GM19395 (cell line): ENCODE results near the gene DYNAP.
A peak's percentile ranks its signal among the peaks of the same experiment; 100 is the strongest.

Experiments used
- ATAC-seq: cut with Tn5 transposase; IDR thresholded peaks from one replicate; pipeline ENCODE4 v1.9.1; 2021; ENCODE audit warnings: mild to moderate bottlenecking, moderate library complexity; ENCODE audit not compliant: unreplicated experiment

DYNAP gene, protein sequence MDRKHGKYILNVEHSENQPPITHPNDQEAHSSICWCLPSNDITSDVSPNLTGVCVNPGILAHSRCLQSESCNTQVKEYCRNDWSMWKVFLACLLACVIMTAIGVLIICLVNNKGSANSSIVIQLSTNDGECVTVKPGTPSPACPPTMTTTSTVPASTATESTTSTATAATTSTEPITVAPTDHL

DNA sequence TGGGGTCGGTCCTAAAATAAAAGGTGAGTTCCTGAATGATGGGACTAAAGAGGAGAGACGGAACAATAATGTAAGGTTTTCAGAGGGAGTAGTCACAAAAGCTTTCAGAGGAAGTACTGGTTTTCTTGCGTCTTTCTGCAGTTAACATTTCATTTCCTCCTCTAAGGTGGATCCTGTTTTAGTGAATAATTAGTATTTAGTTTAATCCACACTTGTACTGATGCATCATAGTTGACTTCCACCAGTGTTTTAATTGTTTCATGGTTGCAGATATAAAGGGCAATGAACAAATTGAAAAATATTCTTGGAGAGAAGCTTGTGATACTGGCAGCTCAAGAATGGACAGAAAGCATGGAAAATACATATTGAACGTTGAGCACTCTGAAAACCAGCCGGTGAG lies at the start of gene DYNAP:
Gene DYNAP (plus strand): TSS at position 301 of the 400 bp plus-strand sequence. CDS start 38 bp downstream, at position 339.
- ATAC-seq, result no peak

DNA sequence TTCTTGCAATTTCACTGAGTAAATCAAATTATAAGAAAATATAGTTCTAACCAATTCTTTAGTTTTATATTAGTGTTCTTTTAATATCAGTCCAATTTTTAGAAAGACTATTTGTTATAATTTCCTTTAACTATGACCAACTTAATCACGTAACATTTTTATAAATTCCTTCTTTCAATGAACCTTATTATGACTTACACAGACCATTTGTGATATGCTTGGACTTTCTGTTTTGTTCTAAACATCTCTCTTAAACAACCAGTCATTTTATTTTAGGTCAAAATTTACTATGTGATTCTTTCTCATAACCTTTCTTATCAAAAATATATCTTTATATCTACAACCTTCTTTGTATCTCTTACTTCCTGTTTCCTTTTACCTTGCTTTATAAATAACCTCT lies 39.5 kb upstream of the DYNAP start:
- no peak for ATAC-seq

DNA sequence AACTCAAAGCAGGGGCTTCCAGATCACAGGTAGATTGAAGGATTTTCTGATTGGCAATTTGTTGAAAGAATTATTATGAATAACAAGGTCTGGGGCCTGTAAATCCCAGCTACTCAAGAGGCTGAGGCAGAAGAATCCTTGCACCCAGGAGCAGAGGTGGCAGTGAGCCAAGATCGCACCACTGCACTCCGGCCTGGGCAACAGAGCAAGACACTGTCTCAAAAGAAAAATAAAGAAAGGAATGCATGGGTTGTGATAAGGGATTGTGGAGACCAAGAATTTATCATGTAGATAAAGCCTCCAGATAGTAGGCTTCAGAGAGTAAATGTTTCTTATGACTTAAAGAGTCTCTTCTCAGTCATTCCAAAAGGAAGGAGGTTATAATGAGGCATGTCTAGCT lies 35.8 kb upstream of the DYNAP start:
- ATAC-seq, result no peak

DNA sequence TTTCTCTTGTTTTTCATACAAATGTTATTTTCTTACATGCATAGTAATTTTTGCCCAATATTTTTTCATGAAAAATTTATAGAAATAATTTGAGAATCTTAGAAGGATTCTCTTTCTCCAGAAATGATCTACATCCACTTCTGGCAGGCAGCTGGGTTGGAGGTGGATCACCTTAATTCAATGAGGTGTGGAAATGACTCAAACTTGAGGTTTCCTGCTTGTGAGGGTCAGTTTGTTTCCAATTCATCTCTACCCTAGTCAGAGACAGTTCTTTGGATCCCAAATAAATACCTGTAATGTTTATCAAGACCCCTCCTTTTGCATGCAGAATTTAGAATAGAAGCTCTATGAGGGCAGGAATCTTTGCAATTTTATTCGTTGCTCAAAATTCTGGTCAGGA lies 35.0 kb upstream of the DYNAP start:
- no peak for ATAC-seq

DNA sequence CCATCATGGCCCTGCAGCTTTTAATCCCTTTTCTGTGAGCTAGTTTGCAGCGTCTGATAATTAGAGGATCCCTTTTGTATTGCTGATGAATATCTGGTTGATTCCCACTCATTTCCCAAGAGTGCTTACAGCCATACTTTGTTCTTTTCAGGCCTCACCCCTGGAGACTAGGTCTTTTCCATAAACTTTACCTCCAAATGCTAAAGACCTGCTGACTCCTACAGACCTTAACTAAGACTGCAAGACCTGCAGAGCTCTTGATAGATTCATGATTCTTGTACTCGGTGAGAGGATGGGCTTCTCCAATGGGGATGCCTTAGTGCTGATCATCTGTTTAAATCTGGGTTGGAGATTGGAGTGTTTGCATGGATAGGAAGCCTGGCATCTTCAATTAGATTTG lies 33.1 kb upstream of the DYNAP start:
- ATAC-seq, result no peak

DNA sequence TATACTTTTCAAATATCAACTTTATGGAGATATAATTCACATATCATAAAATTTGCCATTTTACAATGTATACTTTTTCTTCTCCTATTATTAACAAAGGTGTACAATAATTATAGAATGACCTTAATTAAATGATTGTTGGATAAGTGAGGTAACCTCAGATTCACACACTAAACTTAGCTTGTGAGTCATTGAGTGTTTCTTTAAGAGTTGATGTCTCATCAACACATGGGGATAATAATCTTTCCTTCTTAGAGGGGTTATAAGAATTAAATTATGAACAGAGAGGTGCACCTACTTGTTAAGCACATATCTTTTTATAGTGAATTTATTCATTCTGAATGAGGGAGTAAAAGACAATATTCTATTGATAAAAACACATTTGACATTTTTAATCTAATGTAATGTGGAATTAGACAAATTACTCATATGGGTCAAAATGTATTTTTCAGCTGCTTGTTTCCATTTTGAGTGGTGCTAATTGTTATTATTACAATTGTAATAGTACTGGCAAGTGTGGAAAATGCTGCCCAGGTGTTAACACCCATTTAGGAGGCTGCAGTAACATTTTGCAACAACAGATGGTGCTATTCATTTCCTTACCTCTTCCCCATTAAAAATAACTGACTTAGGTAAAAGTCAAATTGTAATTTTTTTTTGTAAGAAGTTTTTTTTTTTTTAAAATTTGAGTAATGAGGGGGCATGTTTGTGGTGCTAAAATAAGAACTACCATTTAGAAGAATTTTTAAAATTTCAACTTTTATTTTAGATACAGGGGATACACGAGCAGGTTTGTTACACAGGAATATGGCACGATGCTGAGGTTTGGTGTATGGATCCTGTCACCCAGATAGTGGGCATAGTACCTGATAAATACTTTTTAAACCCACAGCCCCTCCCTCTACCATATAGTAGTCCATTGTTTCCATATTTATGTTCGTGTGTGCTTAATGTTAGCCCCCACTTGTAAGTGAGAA lies 32.1 kb upstream of the DYNAP start:
- no peak for ATAC-seq

DNA sequence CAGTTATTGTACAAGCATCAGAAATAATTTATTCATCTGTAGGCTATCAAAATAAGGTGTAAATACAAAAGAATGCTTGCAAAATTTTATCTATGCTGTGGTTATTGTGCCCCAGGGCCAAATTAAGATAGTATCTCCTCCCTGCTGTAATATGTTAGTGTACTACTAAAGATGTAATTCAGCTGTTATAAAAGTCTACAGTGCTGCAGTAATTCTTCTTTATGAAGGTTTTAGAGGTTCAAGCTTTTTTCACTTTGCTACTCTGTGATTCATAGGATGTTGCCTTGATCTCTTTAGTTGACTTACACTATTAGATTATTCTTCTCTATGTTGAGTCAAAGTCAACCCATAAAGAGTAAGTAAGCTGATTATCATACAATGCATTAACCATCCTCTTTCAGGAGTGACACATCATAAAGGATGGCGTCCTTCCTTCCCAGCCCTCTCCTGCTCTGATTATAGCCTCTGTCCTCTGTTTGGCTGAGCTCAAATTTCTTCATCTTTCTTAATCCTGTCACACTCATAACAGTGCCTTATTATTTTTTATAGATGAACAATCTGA lies 29.3 kb upstream of the DYNAP start:
- no peak for ATAC-seq

DNA sequence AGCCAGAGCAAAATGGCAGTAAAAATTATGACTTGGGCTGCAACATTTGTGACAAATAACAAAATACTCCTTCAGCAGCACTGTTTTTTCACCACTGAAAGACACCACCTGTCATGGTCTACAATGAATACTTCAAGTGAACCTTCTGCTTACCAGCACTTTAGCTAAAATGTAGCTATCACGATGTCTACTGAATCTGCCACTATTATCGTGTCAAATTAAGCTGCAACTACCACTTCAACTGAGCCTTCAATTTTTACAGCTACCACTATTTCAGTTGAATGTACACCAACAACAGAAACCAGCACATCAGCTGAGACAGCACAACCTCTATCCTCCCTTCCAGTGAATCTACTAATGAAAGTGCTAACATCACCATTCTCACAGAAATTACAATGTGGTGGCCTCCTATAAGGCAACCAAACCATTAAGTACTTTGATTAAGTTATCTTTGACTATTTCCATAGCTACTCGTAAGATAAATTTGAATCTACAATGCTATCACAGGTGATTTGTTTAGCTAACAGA lies 10.8 kb upstream of the DYNAP start:
- no peak for ATAC-seq

DNA sequence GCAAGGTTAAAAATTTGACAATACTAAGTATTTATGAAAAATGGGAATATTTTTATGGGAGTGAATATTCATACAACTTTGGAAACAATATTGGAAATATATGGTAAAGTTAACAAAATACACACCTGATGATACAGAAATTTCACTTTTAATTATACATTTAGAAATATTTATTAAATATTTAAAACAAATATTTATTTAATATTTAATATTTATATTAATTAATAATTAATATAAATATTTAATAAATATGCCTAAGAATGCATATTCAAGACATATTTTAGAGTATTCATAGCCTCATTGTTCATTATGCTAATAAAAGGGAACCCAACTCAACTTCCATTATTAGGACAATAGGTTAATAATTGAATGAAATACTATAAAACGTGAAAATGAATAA lies 7.0 kb upstream of the DYNAP start:
- ATAC-seq, result no peak

DNA sequence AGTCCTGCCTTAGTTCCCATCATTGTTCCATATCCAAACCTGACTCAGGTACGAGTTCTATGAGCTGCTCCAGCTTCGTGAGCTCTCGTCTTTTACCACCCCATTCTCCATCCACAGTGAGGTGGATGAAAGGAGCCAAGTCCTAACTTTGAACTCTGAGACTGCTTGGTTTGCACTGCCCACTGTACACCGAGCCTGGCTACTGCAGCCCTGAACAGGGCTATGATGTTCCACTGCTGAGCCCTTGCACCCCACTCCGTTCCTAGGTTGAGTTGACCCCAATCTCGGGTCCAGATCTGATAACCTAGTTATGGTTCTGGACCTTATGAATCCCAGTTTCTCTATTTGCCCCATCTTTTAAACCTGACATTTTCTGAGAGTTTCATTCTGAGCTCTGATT lies 5.3 kb upstream of the DYNAP start:
- ATAC-seq, result no peak

DNA sequence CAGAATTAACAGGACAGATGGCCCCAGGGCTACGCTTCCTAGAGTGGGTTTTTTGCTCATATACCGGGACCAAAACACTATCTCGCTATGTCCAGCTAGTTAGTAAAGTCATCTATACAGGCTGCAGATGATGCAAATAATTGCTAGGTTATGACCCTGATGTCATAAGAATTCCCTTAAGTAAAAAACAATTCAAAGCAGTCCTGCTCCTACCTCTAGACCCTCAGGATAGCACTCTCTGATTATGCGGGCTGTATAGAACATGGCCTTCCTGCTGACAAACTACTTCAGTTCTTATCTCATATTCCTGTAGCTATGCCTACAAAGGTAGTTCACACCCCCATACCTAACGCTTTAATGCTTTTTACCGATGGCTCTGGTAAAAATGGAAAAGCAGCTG lies 13.2 kb downstream of the DYNAP start:
- ATAC-seq, result no peak

DNA sequence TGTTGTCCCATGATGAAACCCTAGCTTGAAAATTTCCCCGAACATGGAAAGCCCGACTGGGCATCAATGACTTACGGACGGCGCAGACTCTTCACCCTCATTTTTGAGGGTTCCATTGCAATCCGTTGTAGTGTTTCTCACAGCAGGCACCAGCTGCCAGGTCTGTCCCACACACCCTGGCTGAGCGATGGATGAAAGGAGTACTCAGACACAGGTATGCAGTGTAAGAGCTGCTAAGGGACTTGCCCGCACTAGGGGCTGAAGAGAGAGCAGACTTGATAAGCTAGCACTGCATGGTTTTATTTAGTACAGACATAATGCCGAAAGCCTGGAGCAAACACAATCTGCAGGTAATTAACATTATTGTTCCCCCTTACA lies 15.8 kb downstream of the DYNAP start:
- ATAC-seq, result no peak

DNA sequence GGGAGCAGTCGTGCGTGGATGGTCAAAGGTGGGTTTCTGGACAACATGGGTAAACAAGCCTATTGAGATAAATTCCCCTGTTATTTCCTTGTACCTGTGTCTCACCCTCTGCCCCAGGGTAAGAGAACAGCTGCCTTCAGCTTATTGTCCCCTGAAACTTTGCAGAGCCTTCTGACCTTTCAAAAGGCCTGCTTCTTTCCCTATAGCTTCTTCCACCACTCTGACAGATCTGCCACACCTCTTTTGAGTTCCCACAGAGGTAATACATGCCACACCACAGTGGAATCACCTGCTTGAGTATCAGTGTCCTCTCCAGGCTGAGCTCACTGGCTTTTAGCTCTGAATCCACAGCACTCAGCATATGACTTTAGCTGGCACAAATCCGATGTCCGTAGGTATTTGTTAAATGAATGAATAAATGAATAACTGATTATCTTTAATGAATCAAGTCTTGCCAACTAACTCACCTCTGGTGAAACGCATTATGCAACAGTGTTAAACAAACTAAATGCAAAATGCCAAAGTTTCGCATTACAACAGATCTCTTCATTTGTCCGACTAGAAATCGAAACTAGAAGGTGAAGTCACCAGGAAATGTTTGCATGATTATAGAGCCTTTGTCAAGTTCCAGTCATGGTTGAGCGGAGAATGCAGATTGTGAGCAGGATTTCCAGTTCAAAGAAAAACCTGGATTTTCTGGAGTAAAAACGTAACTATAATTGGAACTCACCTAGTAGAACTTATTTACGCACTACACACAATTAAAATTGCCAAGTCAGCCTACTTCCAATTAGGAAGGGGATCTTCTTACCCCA lies 16.4 kb downstream of the DYNAP start:
- ATAC-seq, result no peak

DNA sequence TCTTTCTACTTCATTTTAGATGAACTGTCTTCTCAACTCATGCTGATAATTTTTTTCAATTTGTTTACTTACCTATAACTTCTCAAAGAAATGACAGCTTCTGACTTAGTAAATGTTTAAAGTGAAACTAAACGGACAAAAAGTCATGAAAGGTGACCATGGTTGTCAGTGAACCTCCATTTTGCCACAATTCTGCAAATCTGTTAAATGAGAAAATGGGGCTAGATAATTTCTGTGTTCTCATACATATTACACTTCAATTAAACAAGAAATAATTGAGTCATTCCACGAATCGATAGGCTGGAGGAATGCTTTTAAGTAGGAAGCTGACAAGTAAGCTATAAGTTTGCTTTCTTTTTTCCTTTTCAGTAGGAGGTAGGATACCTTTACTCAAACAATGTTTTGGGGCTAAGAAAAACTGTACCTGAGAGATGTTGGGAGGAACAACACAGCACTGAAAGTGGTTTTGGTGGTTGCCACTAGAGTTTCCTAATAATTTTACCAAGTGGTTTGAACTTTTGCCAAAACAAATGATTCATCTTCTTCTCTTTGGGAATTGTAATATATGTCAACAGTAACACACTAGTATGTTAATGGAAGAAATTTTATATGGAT lies 17.1 kb downstream of the DYNAP start:
- ATAC-seq, result no peak

DNA sequence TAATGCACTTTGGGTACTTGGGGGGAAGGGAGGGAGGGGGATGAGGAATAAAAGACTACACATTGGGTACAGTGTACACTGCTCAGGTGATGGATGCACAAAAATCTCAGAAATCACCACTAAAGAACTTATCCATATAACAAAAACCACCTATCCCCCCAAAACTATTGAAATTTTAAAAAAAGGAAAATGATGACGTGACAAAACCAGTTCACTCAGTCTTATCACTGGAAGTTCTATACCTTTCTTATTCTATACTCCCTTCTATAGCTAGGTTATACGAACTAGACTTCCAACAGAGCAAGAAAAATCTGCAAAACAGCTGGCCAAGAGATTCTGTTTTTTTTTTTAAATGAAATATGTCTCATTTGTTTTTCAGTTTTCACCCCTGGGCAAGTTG lies 20.8 kb downstream of the DYNAP start:
- ATAC-seq, result no peak

DNA sequence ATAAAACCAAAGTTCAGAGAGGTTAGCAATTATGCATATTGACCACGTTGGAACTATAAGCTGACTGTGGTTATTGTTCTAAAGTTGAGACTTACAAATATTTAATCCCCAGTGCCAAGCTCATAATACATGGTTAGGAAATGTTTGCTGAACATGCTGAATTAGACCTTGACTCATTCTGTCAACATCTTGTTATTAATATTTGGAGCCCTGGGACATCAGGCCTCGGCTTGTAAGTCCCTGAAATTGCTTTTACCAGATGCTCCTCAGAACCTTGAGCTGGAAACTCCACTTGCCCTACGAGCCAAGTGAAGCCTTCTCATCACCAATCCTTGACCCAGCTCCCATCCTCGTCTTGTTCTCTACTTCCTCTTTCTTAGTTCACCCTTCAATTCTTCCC lies 21.2 kb downstream of the DYNAP start:
- no peak for ATAC-seq

DNA sequence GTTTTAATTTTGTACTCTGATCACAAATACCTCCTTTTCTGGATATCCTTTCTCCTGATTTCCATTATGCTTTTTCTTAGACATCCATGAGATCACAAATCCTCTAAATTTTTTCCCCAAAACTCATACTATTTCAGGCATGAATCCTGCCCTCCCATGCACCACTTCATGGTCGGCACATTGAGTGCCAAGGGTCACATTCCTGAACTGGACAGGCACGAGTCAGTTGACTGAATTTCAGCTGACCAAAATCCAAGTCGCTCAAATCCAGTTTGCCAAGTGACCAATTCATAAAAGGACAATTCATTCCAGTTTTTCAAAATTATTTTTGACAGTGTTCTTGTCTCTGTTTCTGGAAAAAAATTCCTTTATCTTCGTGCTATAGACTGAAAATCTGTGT lies 22.1 kb downstream of the DYNAP start:
- ATAC-seq, result no peak

DNA sequence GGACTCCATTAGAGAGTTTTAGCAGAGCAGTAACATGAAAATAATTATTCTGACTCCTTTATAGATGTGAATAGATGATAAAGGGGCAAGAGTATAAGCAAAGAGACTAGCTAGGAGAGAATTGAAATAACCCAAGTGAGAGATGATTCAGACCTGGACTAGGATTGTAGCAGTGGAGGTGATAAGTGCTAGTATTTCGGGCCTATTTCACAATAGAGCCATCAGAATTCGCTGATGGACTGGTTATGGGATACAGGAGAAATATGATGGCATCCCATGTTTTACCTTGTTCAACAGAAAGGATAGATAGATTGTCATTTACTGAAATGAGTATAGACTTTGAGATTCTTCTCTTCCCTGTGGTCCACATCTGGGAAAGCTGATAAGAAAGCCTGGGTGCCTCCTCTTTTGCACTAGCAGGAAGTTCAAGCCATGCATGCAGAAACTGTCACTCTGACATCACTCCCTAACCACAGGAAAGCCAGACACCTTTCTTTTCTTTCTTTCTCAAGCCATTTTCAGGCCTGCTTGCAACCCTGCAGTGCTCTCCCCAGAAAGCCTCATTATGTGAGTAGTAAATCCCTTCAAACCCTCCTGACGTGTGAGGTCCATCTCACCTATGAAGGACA lies 25.3 kb downstream of the DYNAP start:
- peak; percentile 84 for ATAC-seq

DNA sequence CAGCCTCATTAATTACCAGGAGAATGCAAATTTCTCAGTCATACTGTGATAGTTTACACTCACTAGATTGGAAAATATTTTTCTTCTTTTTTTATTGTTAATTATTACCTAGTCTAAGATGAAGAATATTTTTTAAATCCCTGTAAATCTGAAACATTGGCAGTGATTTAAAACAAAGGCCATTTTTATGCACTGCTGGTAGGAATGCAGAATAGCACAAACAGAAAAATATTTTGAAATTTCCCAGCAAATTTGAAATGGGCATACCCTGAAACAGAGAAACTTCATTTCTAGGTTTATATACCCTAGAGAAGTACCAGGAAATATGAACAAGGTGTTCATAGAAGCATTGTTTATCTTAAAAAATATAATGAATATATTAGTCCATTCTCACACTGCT lies 31.0 kb downstream of the DYNAP start:
- ATAC-seq, result no peak

DNA sequence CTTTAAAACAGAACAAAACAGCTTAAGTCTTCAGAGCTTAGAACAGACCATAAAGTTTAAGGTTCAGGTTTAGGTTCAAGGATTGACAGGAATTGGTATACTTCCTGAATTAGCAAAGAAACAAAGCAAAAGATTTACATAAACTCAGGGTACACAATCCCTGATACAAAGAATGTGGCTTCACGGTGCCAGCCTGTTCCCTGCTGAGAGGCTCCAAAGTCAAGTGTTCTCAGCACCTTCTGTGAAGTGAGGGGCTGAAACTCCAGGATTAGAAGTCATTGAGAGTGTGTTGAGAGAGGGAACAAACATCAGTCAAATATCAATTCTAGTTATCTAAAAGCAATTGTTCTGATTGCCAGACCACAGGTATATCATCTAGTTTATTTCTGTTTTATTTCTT lies 35.7 kb downstream of the DYNAP start:
- no peak for ATAC-seq
